OCI-LY7 (cell line): ENCODE data around the gene ZNF778. TPM values are rescaled to one million over a fixed set of nuclear protein-coding genes. Genes with fewer than 3 reads are reported as not detected.

Experiments
- BruUV-seq: library from RNA; stranded (reverse); fragments of 400-500 nt; replicated peaks from 2 replicates; lab custom pipeline; 2021; lab: Mats Ljungman, UMichigan
- CTCF ChIA-PET: fragments of 300-600 bp; sonication (Branson Sonifier 250); formaldehyde crosslinking; loops from one replicate; lab custom pipeline; 2022; ENCODE audit warnings: antibody characterized with exemption; ENCODE audit not compliant: unreplicated experiment; lab: Charles Lee
- POLR2A ChIA-PET: fragments of 300-600 bp; sonication (Branson Sonifier 250); formaldehyde crosslinking; loops from one replicate; lab custom pipeline; 2022; ENCODE audit warnings: antibody characterized with exemption; lab: Charles Lee
- DNase-seq: peaks from one replicate; pipeline ENCODE4 v3.0.0-alpha.2; 2015; ENCODE audit warnings: low spot score
- H2AFZ ChIP-seq: fragments of 200-600 bp; sonication (generic), shearing (Covaris generic); 2 replicates; pipeline ENCODE4 v1.6.1; 2014; ENCODE audit warnings: mild to moderate bottlenecking, antibody characterized with exemption, low read length, moderate library complexity
- H3K27ac ChIP-seq: fragments of 200-600 bp; sonication (generic); 2 replicates; pipeline ENCODE4 v1.5.1; 2014; ENCODE audit warnings: mixed run types, low read depth, mild to moderate bottlenecking, moderate library complexity, low read length, inconsistent platforms; ENCODE audit not compliant: poor library complexity, severe bottlenecking
- H3K36me3 ChIP-seq: fragments of 200-600 bp; sonication (generic); 2 replicates; pipeline ENCODE4 v1.6.1; 2014; ENCODE audit warnings: mild to moderate bottlenecking, antibody characterized with exemption, low read length, moderate library complexity, mixed read lengths; ENCODE audit not compliant: insufficient read depth
- H3K4me1 ChIP-seq: fragments of 200-600 bp; sonication (generic); 2 replicates; pipeline ENCODE4 v1.5.1; 2014; ENCODE audit warnings: mild to moderate bottlenecking, low read length; ENCODE audit not compliant: insufficient read depth, poor library complexity, severe bottlenecking
- H3K4me2 ChIP-seq: fragments of 200-600 bp; sonication (generic); 2 replicates; pipeline ENCODE4 v1.6.1; 2014; ENCODE audit warnings: mild to moderate bottlenecking, low read length
- H3K4me3 ChIP-seq: fragments of 200-600 bp; sonication (generic); 2 replicates; pipeline ENCODE4 v1.5.1; 2014; ENCODE audit warnings: mild to moderate bottlenecking, low read depth, low read length; ENCODE audit not compliant: poor library complexity, severe bottlenecking
- H3K79me2 ChIP-seq: fragments of 200-600 bp; sonication (generic); 2 replicates; pipeline ENCODE4 v1.6.1; 2016; ENCODE audit warnings: low read depth, mild to moderate bottlenecking, low read length, moderate library complexity, mixed read lengths; ENCODE audit not compliant: insufficient read depth
- H3K9me2 ChIP-seq: fragments of 200-600 bp; sonication (generic); 2 replicates; pipeline ENCODE4 v1.6.1; 2016; ENCODE audit warnings: mild to moderate bottlenecking, low read length, mixed read lengths; ENCODE audit not compliant: insufficient read depth
- H3K9me3 ChIP-seq: fragments of 200-600 bp; sonication (generic); 2 replicates; pipeline ENCODE4 v1.6.1; 2014; ENCODE audit warnings: mild to moderate bottlenecking, mixed run types, low read length, mixed read lengths
- H4K20me1 ChIP-seq: fragments of 200-600 bp; sonication (generic); 2 replicates; pipeline ENCODE4 v1.6.1; 2014; ENCODE audit warnings: mild to moderate bottlenecking, antibody characterized with exemption, low read length, moderate library complexity, mixed read lengths; ENCODE audit not compliant: insufficient read depth
- CTCF ChIP-seq: fragments of 200-600 bp; sonication (generic); conservative IDR thresholded peaks from 2 replicates; pipeline ENCODE4 v1.5.1; 2014; ENCODE audit warnings: mild to moderate bottlenecking, antibody characterized with exemption, low read length, moderate library complexity, mixed read lengths
- EZH2phosphoT487 ChIP-seq: fragments of 200-600 bp; sonication (generic); IDR thresholded peaks from 2 replicates; pipeline ENCODE4 v1.6.1; 2018; ENCODE audit warnings: low read depth, borderline replicate concordance, mild to moderate bottlenecking, mixed run types, antibody characterized with exemption, low read length, moderate library complexity, mixed read lengths
- intact Hi-C: fragments of 100-400 bp; cut with micrococcal nuclease; formaldehyde crosslinking; loops from one replicate; pipeline ENCODE4 v1.10.0; 2022; ENCODE audit not compliant: unreplicated experiment
- total RNA-seq, 2 experiments: library from RNA; depleted of rRNA in 1 of 2; stranded (reverse); fragments of >200 nt in 1 of 2; shearing (Covaris generic) in 1 of 2; gene quantifications; 2 replicates each; pipeline ENCODE4 v1.2.3, GENCODE V29; 2014 to 2022

Gene ZNF778
- total RNA-seq, 2 experiments from 2014 or later: 9.4 to 9.9 TPM

GRCh38 chr16:89230255-89230654 lies 12.8 kb downstream of the ZNF778 start:
- no peak for TF ChIP-seq EZH2phosphoT487
- TF ChIP-seq CTCF: no peak
- H3K9me3 ChIP-seq: no peaks in the 10 kb centered on the region
- DNase-seq: no peak
- BruUV-seq: no TSS peak
- H3K4me3 ChIP-seq: no peak overlapping the region
- ChIA-PET POLR2A (no interaction called here), CTCF (no interaction called here)
- H4K20me1 ChIP-seq: no peaks in the 10 kb centered on the region
- H3K79me2 ChIP-seq: no peaks in the 10 kb centered on the region
- H3K4me1 ChIP-seq: no peaks in the 10 kb centered on the region
- H3K36me3 ChIP-seq: peaks cover 74% of the 10 kb centered on the region
- H3K27ac ChIP-seq: no peak overlapping the region
- no peak overlapping the region for H2AFZ ChIP-seq
- no peak overlapping the region for H3K4me2 ChIP-seq
- intact Hi-C loops: no loop called here
- no peaks in the 10 kb centered on the region for H3K9me2 ChIP-seq

- H3K9me2 ChIP-seq: no peaks in the 10 kb centered on the region
- TF ChIP-seq CTCF: no peak
- TF ChIP-seq EZH2phosphoT487: no peak
- BruUV-seq: no TSS peak
- no peak for DNase-seq
- no peaks in the 10 kb centered on the region for H3K4me1 ChIP-seq
- H2AFZ ChIP-seq: no peak overlapping the region
- no peaks in the 10 kb centered on the region for H3K9me3 ChIP-seq
- ChIA-PET CTCF (no interaction called here), POLR2A (no interaction called here)
- H4K20me1 ChIP-seq: no peaks in the 10 kb centered on the region
- no peak overlapping the region for H3K27ac ChIP-seq
- H3K4me2 ChIP-seq: no peak overlapping the region
- H3K36me3 ChIP-seq: peaks cover 61% of the 10 kb centered on the region
- no peak overlapping the region for H3K4me3 ChIP-seq
- H3K79me2 ChIP-seq: no peaks in the 10 kb centered on the region
- intact Hi-C loops: no loop called here
Observed at GRCh38 chr16:89232107-89232506, 14.6 kb downstream of the ZNF778 start.

- Histone ChIP-seq H3K79me2 (no peaks in the 10 kb centered on the region), H3K4me3 (no peak overlapping the region), H3K4me1 (no peaks in the 10 kb centered on the region), H4K20me1 (no peaks in the 10 kb centered on the region), H2AFZ (no peak overlapping the region), H3K27ac (no peak overlapping the region), H3K9me3 (no peaks in the 10 kb centered on the region), H3K36me3 (peaks cover 43% of the 10 kb centered on the region), H3K4me2 (no peak overlapping the region), H3K9me2 (no peaks in the 10 kb centered on the region)
- ChIA-PET CTCF (no interaction called here), POLR2A (no interaction called here)
- no peak for DNase-seq
- TF ChIP-seq EZH2phosphoT487: no peak
- TF ChIP-seq CTCF: no peak
- BruUV-seq: no TSS peak
- intact Hi-C loops: no loop called here
Observed at GRCh38 chr16:89233678-89234490, 16.4 kb downstream of the ZNF778 start.
